NT2/D1 (cell line): ENCODE results near the gene LILRB3.

Experiments used
- SUZ12 ChIP-seq: IDR thresholded peaks from 2 replicates; pipeline ENCODE4 v1.6.1; 2011; ENCODE audit not compliant: insufficient read length, insufficient read depth; ENCODE audit errors: extremely low read depth
- YY1 ChIP-seq: IDR thresholded peaks from 2 replicates; pipeline ENCODE4 v1.6.1; 2011; ENCODE audit not compliant: insufficient read length, insufficient read depth
- ZNF274 ChIP-seq: IDR thresholded peaks from 2 replicates; pipeline ENCODE4 v1.6.1; 2011; ENCODE audit warnings: mild to moderate bottlenecking, low read depth, low read length

DNA sequence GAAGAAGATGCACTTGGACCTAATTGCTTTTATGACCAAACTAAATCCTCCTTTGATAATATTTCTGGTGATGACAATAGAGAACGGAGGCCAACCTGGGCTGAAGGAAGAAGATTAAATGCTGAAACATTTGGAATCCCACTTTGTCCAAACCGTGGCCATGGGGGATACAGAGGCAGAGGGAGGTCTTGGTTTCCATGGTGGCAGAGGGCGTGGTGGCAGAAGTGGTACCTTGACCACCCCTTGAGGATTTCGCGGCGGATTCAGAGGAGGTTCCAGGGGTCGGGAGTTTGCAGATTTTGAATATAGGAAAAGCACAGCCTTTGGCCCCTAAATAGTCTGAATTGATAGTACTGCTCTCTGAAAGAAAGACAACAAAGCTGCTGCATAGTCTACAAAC lies 7.2 kb upstream of the LILRB3 start:
- TF ChIP-seq ZNF274 (no peak), SUZ12 (no peak), YY1 (no peak)
